HG02870 (cell line): Measurements from ENCODE around the gene STPG1.
"Not testable (repeated sequence)": the region's sequence is repeated elsewhere in the genome, so short reads cannot be mapped to it uniquely, and the experiment has no call there.

Experiments
- ATAC-seq: cut with Tn5 transposase; IDR thresholded peaks from one replicate; pipeline ENCODE4 v1.9.1; 2021; ENCODE audit warnings: mild to moderate bottlenecking, moderate library complexity; ENCODE audit not compliant: unreplicated experiment

STPG1 gene

GRCh38 chr1:24413350-24414163 lies at the start of gene STPG1:
Gene STPG1, minus strand, starts transcription at chr1:24413782. Its CDS starts 12,394 bp downstream, at chr1:24401388.
- ATAC-seq, result no peak

- ATAC-seq, result not testable (repeated sequence)
Measured at GRCh38 chr1:24462128-24462527, 48.5 kb upstream of the STPG1 start.

- ATAC-seq, result no peak
Measured at GRCh38 chr1:24459551-24460266, 46.1 kb upstream of the STPG1 start.

- ATAC-seq, result no peak
Measured at GRCh38 chr1:24457866-24458265, 44.3 kb upstream of the STPG1 start.

- ATAC-seq, result no peak
Measured at GRCh38 chr1:24455272-24455671, 41.7 kb upstream of the STPG1 start.

- no peak for ATAC-seq
Measured at GRCh38 chr1:24454673-24455072, 41.1 kb upstream of the STPG1 start.

GRCh38 chr1:24452922-24453485 lies 39.4 kb upstream of the STPG1 start:
- ATAC-seq, result no peak

GRCh38 chr1:24451746-24452145 lies 38.2 kb upstream of the STPG1 start:
- ATAC-seq, result no peak

GRCh38 chr1:24450857-24451397 lies 37.3 kb upstream of the STPG1 start:
- no peak for ATAC-seq

GRCh38 chr1:24450316-24450715 lies 36.7 kb upstream of the STPG1 start:
- ATAC-seq, result no peak

GRCh38 chr1:24446446-24446845 lies 32.9 kb upstream of the STPG1 start:
- ATAC-seq, result not testable (repeated sequence)

GRCh38 chr1:24443241-24443656 lies 29.7 kb upstream of the STPG1 start:
- no peak for ATAC-seq

- no peak for ATAC-seq
Measured at GRCh38 chr1:24442764-24443163, 29.2 kb upstream of the STPG1 start.

- ATAC-seq, result no peak
Measured at GRCh38 chr1:24441996-24442668, 28.6 kb upstream of the STPG1 start.

GRCh38 chr1:24441480-24441879 lies 27.9 kb upstream of the STPG1 start:
- ATAC-seq, result no peak

GRCh38 chr1:24440436-24440835 lies 26.9 kb upstream of the STPG1 start:
- ATAC-seq, result no peak

- ATAC-seq, result no peak
Measured at GRCh38 chr1:24438423-24438901, 24.9 kb upstream of the STPG1 start.

- ATAC-seq, result no peak
Measured at GRCh38 chr1:24437631-24438396, 24.2 kb upstream of the STPG1 start.

GRCh38 chr1:24435782-24436365 lies 22.3 kb upstream of the STPG1 start:
- no peak for ATAC-seq

- ATAC-seq, result no peak
Measured at GRCh38 chr1:24427545-24427862, 13.9 kb upstream of the STPG1 start.
